ENCODE measurements around the gene MFN2. TPM values are rescaled to one million over a fixed set of nuclear protein-coding genes. Genes with fewer than 3 reads are reported as not detected.

The MFN2 gene
- total and polyA plus RNA-seq, 2 experiments from 2014 or later: 48.0 to 57.9 TPM

DNA sequence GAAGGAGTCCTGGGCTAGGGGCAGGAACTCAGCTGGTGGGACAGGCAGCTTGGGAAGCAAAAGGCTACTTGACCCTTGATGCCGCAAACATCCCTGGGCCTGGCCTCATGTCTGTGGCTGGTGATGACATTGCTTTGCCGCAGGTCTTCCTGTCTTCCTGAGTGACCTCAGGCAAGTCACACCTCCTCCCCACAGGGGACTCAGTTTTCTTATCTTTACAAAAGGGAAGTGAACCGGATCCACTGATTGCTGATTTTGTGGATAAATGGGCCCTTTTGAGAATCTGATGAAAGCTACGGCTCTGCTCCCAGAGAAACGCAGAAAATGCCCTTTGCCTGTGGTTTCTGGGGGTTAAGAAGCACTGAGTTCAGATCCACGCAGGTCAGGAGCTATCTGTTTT lies 25.0 kb upstream of the MFN2 start:
- no peak overlapping the region for H3K9ac ChIP-seq
- H3K27me3 ChIP-seq (replicated peaks; ENCODE audit: insufficient read depth): no peaks in the 10 kb centered on the region
- no peak for DNase-seq
- TF ChIP-seq EZH2 (IDR thresholded peaks at IDR 0.05; ENCODE audit: insufficient read depth, poor library complexity, severe bottlenecking) (no peak), EZH2phosphoT487 (IDR thresholded peaks at IDR 0.05; ENCODE audit: insufficient read depth, low read depth) (no peak)
- peaks cover 6% of the 10 kb centered on the region; the same call in 1 of the 2 replicates for H3F3A ChIP-seq (ENCODE audit: insufficient read depth)
- in situ Hi-C loops (cut with MboI): no loop called here
- no peak overlapping the region for H3K4me3 ChIP-seq
- H3K9me2 ChIP-seq (ENCODE audit: insufficient read depth): no peaks in the 10 kb centered on the region
- no peaks in the 10 kb centered on the region for H3K79me2 ChIP-seq (ENCODE audit: insufficient read depth)
- no peaks in the 10 kb centered on the region for H3K9me3 ChIP-seq (ENCODE audit: low read depth)
- H3K36me3 ChIP-seq (ENCODE audit: low read depth): peaks cover 21% of the 10 kb centered on the region; the same call in 1 of the 2 replicates
- no peaks in the 10 kb centered on the region for H4K20me1 ChIP-seq (ENCODE audit: insufficient read depth)
- H3K4me1 ChIP-seq (ENCODE audit: insufficient read depth): peaks cover 6% of the 10 kb centered on the region
- 92 to 97% methylated on average over 6 of the region's 6 CpGs for WGBS, 2 experiments (ENCODE audit: low coverage in 1 of 2, low lambda C conversion rate in 2 of 2, missing lambda C conversion rate in 2 of 2)
- H3K27ac ChIP-seq: no peak overlapping the region
- no peak overlapping the region for H3K4me2 ChIP-seq (ENCODE audit: unreplicated experiment)
- no peak overlapping the region for H2AFZ ChIP-seq

DNA sequence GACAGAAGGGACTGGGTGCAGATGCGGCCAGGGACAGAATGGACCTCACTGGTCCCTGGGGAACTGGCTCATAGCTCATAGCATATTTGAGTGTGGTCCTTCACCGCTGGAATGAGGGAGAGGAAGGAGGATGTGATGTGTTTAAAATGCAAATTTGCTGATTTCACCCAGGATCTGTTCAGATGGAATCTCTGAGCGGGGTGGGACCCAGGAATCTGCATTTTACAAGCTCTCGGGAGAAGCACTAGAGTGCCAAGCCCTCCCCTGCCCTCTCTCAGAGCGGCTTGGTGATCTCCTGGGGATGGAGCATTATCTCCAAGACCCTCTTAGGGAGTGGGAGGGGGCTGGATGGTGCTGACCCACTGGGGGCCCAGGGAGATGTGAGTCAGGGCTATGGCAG lies 22.8 kb upstream of the MFN2 start:
- Histone ChIP-seq H4K20me1 (ENCODE audit: insufficient read depth) (no peaks in the 10 kb centered on the region), H3K36me3 (ENCODE audit: low read depth) (peaks cover 21% of the 10 kb centered on the region; the same call in 1 of the 2 replicates), H3K4me3 (no peak overlapping the region), H3K79me2 (ENCODE audit: insufficient read depth) (no peaks in the 10 kb centered on the region), H3K27me3 (replicated peaks; ENCODE audit: insufficient read depth) (no peaks in the 10 kb centered on the region), H2AFZ (no peak overlapping the region), H3F3A (ENCODE audit: insufficient read depth) (no peaks in the 10 kb centered on the region), H3K9me2 (ENCODE audit: insufficient read depth) (no peaks in the 10 kb centered on the region), H3K4me1 (ENCODE audit: insufficient read depth) (peaks cover 3% of the 10 kb centered on the region), H3K9me3 (ENCODE audit: low read depth) (no peaks in the 10 kb centered on the region), H3K27ac (no peak overlapping the region), H3K4me2 (ENCODE audit: unreplicated experiment) (no peak overlapping the region), H3K9ac (no peak overlapping the region)
- no peak for DNase-seq
- TF ChIP-seq EZH2 (IDR thresholded peaks at IDR 0.05; ENCODE audit: insufficient read depth, poor library complexity, severe bottlenecking) (no peak), EZH2phosphoT487 (IDR thresholded peaks at IDR 0.05; ENCODE audit: insufficient read depth, low read depth) (no peak)
- WGBS, 2 experiments (ENCODE audit: low coverage in 1 of 2, low lambda C conversion rate in 2 of 2, missing lambda C conversion rate in 2 of 2): 97 to 99% methylated on average over 5 of the region's 5 CpGs
- in situ Hi-C loops (cut with MboI): no loop called here

DNA sequence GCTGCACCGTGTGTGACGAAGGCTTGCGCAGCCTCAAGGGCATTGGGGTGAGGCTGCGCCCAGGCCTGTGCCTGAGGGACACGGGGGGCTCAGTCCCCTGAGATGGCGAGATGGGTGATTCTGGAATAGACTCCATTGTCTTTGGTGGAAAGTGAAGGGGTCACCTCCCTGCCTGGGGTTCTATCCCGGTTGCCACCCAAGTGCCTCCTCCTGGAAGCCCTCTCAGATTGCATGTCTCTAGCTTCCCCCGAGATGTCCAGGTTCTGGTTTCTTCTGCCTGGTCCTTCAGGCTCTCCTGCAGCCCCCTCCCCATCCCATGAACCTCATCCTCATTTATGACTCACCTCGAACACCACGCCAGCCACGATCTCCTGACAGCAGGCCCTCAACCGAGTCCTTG lies 22.3 kb upstream of the MFN2 start:
- H2AFZ ChIP-seq: no peak overlapping the region
- in situ Hi-C loops (cut with MboI): no loop called here
- 94% methylated on average over 12 of the region's 12 CpGs for WGBS, 2 experiments (ENCODE audit: low coverage in 1 of 2, low lambda C conversion rate in 2 of 2, missing lambda C conversion rate in 2 of 2)

DNA sequence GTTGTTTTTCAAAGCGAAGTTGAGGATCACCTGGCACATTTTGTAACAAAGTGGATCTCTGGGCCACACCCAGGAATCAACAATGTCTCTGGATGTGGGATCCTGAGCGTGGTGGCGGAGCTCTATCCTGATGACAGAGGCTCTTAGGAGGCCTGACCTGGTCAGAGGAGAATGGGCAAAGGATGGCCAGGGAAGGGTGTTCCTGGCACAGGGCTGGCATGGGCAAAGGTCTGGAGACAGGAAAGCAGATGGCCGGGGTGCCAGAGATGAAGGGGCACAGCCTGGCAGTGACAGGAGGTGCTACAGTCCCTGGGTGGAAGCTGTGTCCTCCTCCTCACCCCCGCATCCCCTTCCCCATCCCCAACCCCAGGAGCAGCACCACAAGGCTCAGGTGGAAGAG lies 20.0 kb upstream of the MFN2 start:
- no peak overlapping the region for H3K9ac ChIP-seq
- H3K4me1 ChIP-seq (ENCODE audit: insufficient read depth): no peaks in the 10 kb centered on the region
- H2AFZ ChIP-seq: no peak overlapping the region
- WGBS, 2 experiments (ENCODE audit: low coverage in 1 of 2, low lambda C conversion rate in 2 of 2, missing lambda C conversion rate in 2 of 2): 98 to 99% methylated on average over 4 to 5 of the region's 5 CpGs
- TF ChIP-seq EZH2phosphoT487 (IDR thresholded peaks at IDR 0.05; ENCODE audit: insufficient read depth, low read depth) (no peak), EZH2 (IDR thresholded peaks at IDR 0.05; ENCODE audit: insufficient read depth, poor library complexity, severe bottlenecking) (no peak)
- no peak overlapping the region for H3K27ac ChIP-seq
- H3K9me2 ChIP-seq (ENCODE audit: insufficient read depth): no peaks in the 10 kb centered on the region
- DNase-seq: no peak
- no peaks in the 10 kb centered on the region for H3K9me3 ChIP-seq (ENCODE audit: low read depth)
- no peaks in the 10 kb centered on the region for H3F3A ChIP-seq (ENCODE audit: insufficient read depth)
- in situ Hi-C loops (cut with MboI): no loop called here
- no peaks in the 10 kb centered on the region for H3K27me3 ChIP-seq (replicated peaks; ENCODE audit: insufficient read depth)
- H3K79me2 ChIP-seq (ENCODE audit: insufficient read depth): no peaks in the 10 kb centered on the region
- no peak overlapping the region for H3K4me3 ChIP-seq
- no peaks in the 10 kb centered on the region for H4K20me1 ChIP-seq (ENCODE audit: insufficient read depth)
- H3K4me2 ChIP-seq (ENCODE audit: unreplicated experiment): no peak overlapping the region
- H3K36me3 ChIP-seq (ENCODE audit: low read depth): peaks cover 25% of the 10 kb centered on the region; the same call in 1 of the 2 replicates

More for the DNA sequence above, 22.3 kb upstream of the MFN2 start:
- TF ChIP-seq EZH2 (IDR thresholded peaks at IDR 0.05; ENCODE audit: insufficient read depth, poor library complexity, severe bottlenecking) (no peak), EZH2phosphoT487 (IDR thresholded peaks at IDR 0.05; ENCODE audit: insufficient read depth, low read depth) (no peak)
- Histone ChIP-seq H3K27me3 (replicated peaks; ENCODE audit: insufficient read depth) (no peaks in the 10 kb centered on the region), H3K27ac (no peak overlapping the region), H3K9me2 (ENCODE audit: insufficient read depth) (no peaks in the 10 kb centered on the region), H3K9ac (no peak overlapping the region), H4K20me1 (ENCODE audit: insufficient read depth) (no peaks in the 10 kb centered on the region), H3K79me2 (ENCODE audit: insufficient read depth) (no peaks in the 10 kb centered on the region), H3K4me2 (ENCODE audit: unreplicated experiment) (no peak overlapping the region), H3F3A (ENCODE audit: insufficient read depth) (no peaks in the 10 kb centered on the region), H3K36me3 (ENCODE audit: low read depth) (peaks cover 21% of the 10 kb centered on the region; the same call in 1 of the 2 replicates), H3K4me3 (no peak overlapping the region), H3K9me3 (ENCODE audit: low read depth) (no peaks in the 10 kb centered on the region), H3K4me1 (ENCODE audit: insufficient read depth) (no peaks in the 10 kb centered on the region)
- DNase-seq: no peak

DNA sequence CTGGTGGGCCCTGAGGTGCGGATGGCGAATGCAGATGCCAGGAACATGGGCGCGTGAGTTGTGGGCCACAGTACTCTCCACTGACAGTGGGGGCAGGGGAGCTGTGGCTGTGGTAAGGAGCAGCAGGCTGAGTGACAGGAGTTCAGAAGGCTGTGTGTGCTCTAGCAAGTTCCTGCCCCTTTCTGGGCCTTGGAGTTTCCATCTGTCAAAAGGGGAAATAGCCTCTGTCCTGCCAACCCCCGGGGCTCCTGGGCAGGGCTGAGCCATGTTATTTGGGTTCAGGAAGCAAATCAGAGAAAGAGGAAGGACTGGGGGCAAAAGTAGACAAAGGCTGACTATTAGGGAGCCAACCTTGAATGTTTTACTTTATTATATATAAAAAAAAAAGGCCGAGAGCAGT lies 19.5 kb upstream of the MFN2 start:
- in situ Hi-C loops (cut with MboI): no loop called here
- H2AFZ ChIP-seq: no peak overlapping the region
- no peaks in the 10 kb centered on the region for H3K27me3 ChIP-seq (replicated peaks; ENCODE audit: insufficient read depth)
- no peaks in the 10 kb centered on the region for H3F3A ChIP-seq (ENCODE audit: insufficient read depth)
- no peaks in the 10 kb centered on the region for H4K20me1 ChIP-seq (ENCODE audit: insufficient read depth)
- H3K27ac ChIP-seq: no peak overlapping the region
- H3K4me2 ChIP-seq (ENCODE audit: unreplicated experiment): no peak overlapping the region
- no peak for TF ChIP-seq EZH2 (IDR thresholded peaks at IDR 0.05; ENCODE audit: insufficient read depth, poor library complexity, severe bottlenecking)
- TF ChIP-seq EZH2phosphoT487 (IDR thresholded peaks at IDR 0.05; ENCODE audit: insufficient read depth, low read depth): no peak
- H3K9ac ChIP-seq: no peak overlapping the region
- DNase-seq: no peak
- peaks cover 27% of the 10 kb centered on the region; the same call in 1 of the 2 replicates for H3K36me3 ChIP-seq (ENCODE audit: low read depth)
- no peak overlapping the region for H3K4me3 ChIP-seq
- WGBS, 2 experiments (ENCODE audit: low coverage in 1 of 2, low lambda C conversion rate in 2 of 2, missing lambda C conversion rate in 2 of 2): 85 to 94% methylated on average over 6 of the region's 6 CpGs
- no peaks in the 10 kb centered on the region for H3K4me1 ChIP-seq (ENCODE audit: insufficient read depth)
- H3K9me2 ChIP-seq (ENCODE audit: insufficient read depth): no peaks in the 10 kb centered on the region
- H3K79me2 ChIP-seq (ENCODE audit: insufficient read depth): no peaks in the 10 kb centered on the region
- no peaks in the 10 kb centered on the region for H3K9me3 ChIP-seq (ENCODE audit: low read depth)

Data from GM23248 (cell line).